MM.1S (cell line): Measurements from ENCODE around the gene PSMG3.

Source experiments
- DNase-seq: peaks from one replicate; pipeline ENCODE4 v3.0.0-alpha.2; 2015
- H2AFZ ChIP-seq: fragments of 300-600 bp; sonication (generic); 2 replicates; pipeline ENCODE4 v1.6.0; 2016; ENCODE audit warnings: antibody characterized with exemption, low read length
- H3F3A ChIP-seq: fragments of 300-600 bp; sonication (generic); 2 replicates; pipeline ENCODE4 v1.6.1; 2016; ENCODE audit warnings: mild to moderate bottlenecking, antibody characterized with exemption, low read length, moderate library complexity, mixed read lengths; ENCODE audit not compliant: insufficient read depth
- H3K27ac ChIP-seq: fragments of 300-600 bp; sonication (generic); 2 replicates; pipeline ENCODE4 v1.5.1; 2016; ENCODE audit warnings: mild to moderate bottlenecking, low read length
- H3K27me3 ChIP-seq: fragments of 300-600 bp; sonication (generic); replicated peaks from 2 replicates; pipeline ENCODE4 v1.6.0; 2016; ENCODE audit warnings: low read length; ENCODE audit not compliant: insufficient read depth
- H3K36me3 ChIP-seq: fragments of 300-600 bp; sonication (generic); replicated peaks from 2 replicates; pipeline ENCODE4 v1.6.1; 2016; ENCODE audit warnings: mild to moderate bottlenecking, low read length, mixed read lengths; ENCODE audit not compliant: insufficient read depth
- H3K4me1 ChIP-seq: fragments of 300-600 bp; sonication (generic); 2 replicates; pipeline ENCODE4 v1.6.1; 2016; ENCODE audit warnings: low read length, mixed read lengths
- H3K4me2 ChIP-seq: fragments of 300-600 bp; sonication (generic); 2 replicates; pipeline ENCODE4 v1.6.0; 2016; ENCODE audit warnings: low read depth, low read length
- H3K4me3 ChIP-seq: fragments of 300-600 bp; sonication (generic); 2 replicates; pipeline ENCODE4 v1.5.1; 2016; ENCODE audit warnings: low read length, mixed read lengths
- H3K79me2 ChIP-seq: fragments of 300-600 bp; sonication (generic); 2 replicates; pipeline ENCODE4 v1.6.1; 2016; ENCODE audit warnings: mixed run types, low read length, mixed read lengths
- H3K9ac ChIP-seq: fragments of 300-600 bp; sonication (generic); 2 replicates; pipeline ENCODE4 v1.6.1; 2016; ENCODE audit warnings: low read length, mixed read lengths
- H3K9me2 ChIP-seq: fragments of 300-600 bp; sonication (generic); replicated peaks from 2 replicates; pipeline ENCODE4 v1.6.1; 2016; ENCODE audit warnings: mild to moderate bottlenecking, low read length, mixed read lengths; ENCODE audit not compliant: insufficient read depth
- H3K9me3 ChIP-seq: fragments of 300-600 bp; sonication (generic); replicated peaks from 2 replicates; pipeline ENCODE4 v1.6.1; 2016; ENCODE audit warnings: mild to moderate bottlenecking, low read length, mixed read lengths; ENCODE audit not compliant: insufficient read depth
- H4K20me1 ChIP-seq: fragments of 300-600 bp; sonication (generic); 2 replicates; pipeline ENCODE4 v1.6.1; 2016; ENCODE audit warnings: mild to moderate bottlenecking, low read length, moderate library complexity, mixed read lengths; ENCODE audit not compliant: insufficient read depth
- CTCF ChIP-seq: fragments of 300-600 bp; sonication (generic); IDR thresholded peaks from 2 replicates; pipeline ENCODE4 v1.5.1; 2016; ENCODE audit warnings: antibody characterized with exemption, low read length, mixed read lengths
- EZH2 ChIP-seq: fragments of 300-600 bp; sonication (generic); optimal IDR thresholded peaks from 2 replicates; pipeline ENCODE3; 2017; ENCODE audit warnings: low read depth, mild to moderate bottlenecking, antibody characterized with exemption, low read length, mixed read lengths
- EZH2phosphoT487 ChIP-seq: fragments of 300-600 bp; sonication (generic); IDR thresholded peaks from 2 replicates; pipeline ENCODE4 v1.6.1; 2018; ENCODE audit warnings: antibody characterized with exemption, low read length

Gene PSMG3

GRCh38 chr7:1587738-1588137 lies 17.9 kb upstream of the PSMG3 start:
- H3K4me2 ChIP-seq: no peak overlapping the region
- peaks cover 95% of the 10 kb centered on the region for H3K27me3 ChIP-seq
- H2AFZ ChIP-seq: no peak overlapping the region
- H3K4me3 ChIP-seq: no peak overlapping the region
- no peak for DNase-seq
- no peaks in the 10 kb centered on the region for H3K79me2 ChIP-seq
- TF ChIP-seq CTCF (no peak), EZH2phosphoT487 (no peak), EZH2 (no peak)
- no peak overlapping the region for H3K9ac ChIP-seq
- no peak overlapping the region for H3K27ac ChIP-seq
- H3F3A ChIP-seq: no peaks in the 10 kb centered on the region
- H3K36me3 ChIP-seq: no peaks in the 10 kb centered on the region
- H3K9me2 ChIP-seq: no peaks in the 10 kb centered on the region
- no peaks in the 10 kb centered on the region for H3K9me3 ChIP-seq
- H3K4me1 ChIP-seq: no peaks in the 10 kb centered on the region
- H4K20me1 ChIP-seq: no peaks in the 10 kb centered on the region

DNA sequence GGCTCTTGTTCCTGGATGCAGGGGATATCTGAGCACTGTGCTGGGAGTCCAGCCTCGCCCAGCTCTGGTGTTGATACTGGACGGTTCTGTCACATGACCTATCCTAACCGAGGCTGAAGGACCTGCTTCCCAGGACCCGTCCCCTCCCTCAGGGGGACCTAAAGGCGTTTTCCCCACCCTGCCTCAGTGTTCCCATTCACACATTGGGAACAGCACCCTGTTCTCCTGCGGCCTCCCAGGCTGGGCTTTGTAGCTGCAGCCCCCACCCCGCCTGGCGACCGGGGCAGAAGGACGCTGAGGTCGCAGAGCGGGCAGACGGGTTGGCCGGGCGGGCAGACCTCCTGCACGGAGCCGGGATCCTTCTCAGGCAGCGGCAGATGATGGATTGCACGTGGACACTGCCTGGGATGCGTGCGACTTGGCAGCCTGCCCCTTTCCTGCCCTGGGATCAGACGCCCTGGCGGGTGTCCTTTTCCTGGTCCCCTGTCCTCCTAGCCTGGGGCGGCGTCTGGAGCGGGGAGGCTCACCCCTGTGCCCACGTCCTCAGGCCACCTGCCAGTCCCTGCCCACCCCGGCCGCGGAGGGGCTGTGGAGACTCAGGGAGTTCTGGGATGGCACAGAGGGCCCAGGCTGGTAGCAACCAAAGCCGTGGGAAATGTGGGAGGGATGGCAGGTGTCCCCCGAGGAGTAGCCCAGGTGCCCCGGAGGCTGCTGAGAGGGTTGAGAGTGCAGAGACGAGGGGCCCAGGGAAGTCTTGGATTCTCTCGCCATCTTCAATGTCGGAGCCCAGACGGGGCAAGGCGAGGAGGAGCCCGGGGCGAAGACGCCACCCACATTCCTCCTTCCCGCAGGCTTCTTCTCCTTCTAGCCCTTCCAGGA lies 17.2 kb upstream of the PSMG3 start:
- Histone ChIP-seq H3K4me1 (no peaks in the 10 kb centered on the region), H3K9me3 (no peaks in the 10 kb centered on the region), H3K79me2 (no peaks in the 10 kb centered on the region), H3K27ac (no peak overlapping the region), H3K36me3 (no peaks in the 10 kb centered on the region), H3K4me3 (no peak overlapping the region), H2AFZ (no peak overlapping the region), H4K20me1 (no peaks in the 10 kb centered on the region), H3K27me3 (peaks cover 89% of the 10 kb centered on the region), H3K4me2 (no peak overlapping the region), H3K9me2 (no peaks in the 10 kb centered on the region), H3F3A (no peaks in the 10 kb centered on the region), H3K9ac (no peak overlapping the region)
- TF ChIP-seq EZH2phosphoT487 (no peak), CTCF (no peak), EZH2 (no peak)
- DNase-seq: no peak

DNA sequence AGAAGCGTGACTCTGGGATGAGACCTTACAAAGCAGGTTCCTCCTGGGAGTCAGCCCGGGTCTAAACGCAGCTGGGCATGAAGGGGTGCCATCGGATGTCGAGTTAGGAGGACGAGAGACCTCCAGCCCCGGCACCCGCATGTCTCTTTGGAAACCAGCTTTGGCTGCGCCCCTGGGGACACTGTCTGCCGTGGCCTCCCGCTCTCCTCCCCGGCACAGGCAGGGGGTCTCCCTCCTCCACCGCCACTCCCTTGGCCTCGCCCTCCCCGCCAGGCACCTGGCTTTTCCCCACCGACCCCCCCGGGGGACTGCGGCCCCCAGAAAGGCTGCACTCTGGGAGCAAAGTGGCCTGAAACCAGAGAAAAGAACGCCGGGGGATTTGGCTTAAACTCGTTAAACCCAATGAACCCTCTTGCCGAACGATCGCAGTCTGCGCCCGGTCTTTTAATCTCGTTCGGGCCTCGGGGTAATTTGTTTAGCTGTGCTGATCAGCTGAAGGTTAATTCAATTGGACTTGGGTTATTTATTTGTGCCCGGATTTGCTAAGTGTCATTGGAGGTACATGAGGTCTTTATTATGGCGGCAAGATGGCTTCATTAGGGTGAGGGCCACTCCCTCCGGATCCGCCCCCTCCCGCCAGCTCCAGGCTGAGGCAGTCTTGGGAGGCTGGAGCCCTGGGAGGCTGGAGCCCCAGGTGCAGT lies 16.4 kb upstream of the PSMG3 start:
- Histone ChIP-seq H4K20me1 (no peaks in the 10 kb centered on the region), H2AFZ (no peak overlapping the region), H3K27ac (no peak overlapping the region)

More for the DNA sequence above, 16.4 kb upstream of the PSMG3 start:
- Histone ChIP-seq H3K9me3 (no peaks in the 10 kb centered on the region), H3K4me3 (no peak overlapping the region), H3K9me2 (no peaks in the 10 kb centered on the region), H3K27me3 (peaks cover 81% of the 10 kb centered on the region), H3K36me3 (no peaks in the 10 kb centered on the region), H3K4me2 (no peak overlapping the region), H3K9ac (no peak overlapping the region), H3F3A (no peaks in the 10 kb centered on the region), H3K4me1 (no peaks in the 10 kb centered on the region), H3K79me2 (no peaks in the 10 kb centered on the region)
- DNase-seq: no peak
- TF ChIP-seq EZH2 (no peak), CTCF (no peak), EZH2phosphoT487 (no peak)
